HS-27A (cell line): ENCODE measurements around the gene CHD5.
"Not testable (repeated sequence)": the region's sequence is repeated elsewhere in the genome, so short reads cannot be mapped to it uniquely, and the experiment has no call there.

Experiments used
- DNase-seq: peaks from one replicate; pipeline ENCODE4 v3.0.0-alpha.2; 2012; ENCODE audit warnings: low read depth, missing footprints

The CHD5 gene

DNA sequence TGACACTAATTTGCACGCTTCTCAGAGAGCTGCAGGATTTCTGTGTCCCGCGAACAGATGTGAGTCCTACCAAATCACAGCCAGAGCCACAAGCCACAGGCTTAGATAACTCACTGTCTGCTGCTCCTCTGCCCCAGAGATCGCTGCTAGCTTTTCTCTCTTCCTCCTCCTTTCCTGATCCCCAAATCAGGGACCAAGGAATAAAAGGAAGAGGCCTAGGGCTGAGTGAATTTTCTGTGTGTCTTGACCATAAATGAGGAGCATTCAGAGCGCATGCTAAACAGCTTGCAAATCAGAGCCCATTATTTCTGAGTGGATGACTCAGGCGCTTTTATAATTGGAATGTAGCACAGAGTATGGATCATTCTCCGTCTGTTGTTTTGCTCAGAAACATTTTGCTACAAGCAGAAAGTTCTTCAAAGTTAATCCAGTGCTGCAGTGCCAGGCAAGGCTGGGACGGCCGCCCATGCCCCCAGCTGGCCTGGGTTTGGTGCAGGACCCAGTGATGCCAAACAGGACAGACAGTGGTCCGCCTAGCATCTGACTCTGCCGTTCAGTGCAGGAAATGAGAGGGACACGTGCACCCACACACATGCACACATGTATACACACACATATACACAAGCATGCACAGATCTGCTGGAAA lies 96.2 kb downstream of the CHD5 start:
- DNase-seq = no peak

DNA sequence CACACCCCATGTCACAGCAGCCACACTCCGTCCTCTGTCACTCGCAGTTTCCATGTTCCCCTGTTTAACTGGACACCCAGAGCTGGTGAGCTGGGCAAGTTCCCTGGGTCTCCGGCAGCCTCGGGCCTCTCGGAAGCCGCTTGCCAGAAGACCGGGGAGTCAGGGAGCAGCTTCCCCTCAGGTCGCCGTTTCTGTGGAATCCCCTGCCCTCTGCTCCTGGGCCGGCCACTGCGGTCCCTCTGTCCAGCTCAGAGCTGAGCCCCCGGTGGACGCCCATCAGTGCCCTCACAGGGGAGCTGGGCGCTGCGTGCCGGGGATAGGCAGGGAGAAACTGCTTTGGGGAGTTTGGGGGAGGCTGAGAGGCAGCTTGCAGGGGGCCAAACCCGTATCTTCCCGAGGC lies 96.7 kb downstream of the CHD5 start:
- no peak for DNase-seq

DNA sequence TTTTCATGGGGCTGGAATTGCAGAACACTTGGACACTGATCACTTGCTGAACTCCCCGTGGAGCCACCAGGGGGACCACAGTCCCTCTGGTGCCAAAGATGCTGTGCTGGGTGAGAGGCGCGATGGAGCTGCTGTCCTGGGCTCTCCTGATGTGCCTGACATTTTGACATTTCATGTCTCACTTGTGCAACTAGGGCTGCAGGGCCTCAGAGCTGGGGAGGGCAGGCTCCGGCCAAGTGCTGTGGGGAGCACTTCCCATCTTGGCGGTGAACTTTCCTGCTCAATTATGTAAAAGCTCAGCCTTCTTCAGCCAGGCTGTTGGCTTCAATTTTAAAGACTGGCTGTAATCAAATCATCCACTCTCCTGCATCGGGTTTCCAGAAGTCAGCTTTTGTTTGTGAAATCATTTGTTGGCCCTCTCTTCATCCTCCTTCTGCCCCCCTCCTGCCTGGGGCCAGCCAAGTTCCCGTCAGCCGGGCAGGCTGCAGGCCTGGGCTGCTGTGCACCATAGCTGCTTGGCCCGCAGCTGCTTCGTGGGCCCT lies 97.6 kb downstream of the CHD5 start:
- no peak for DNase-seq

DNA sequence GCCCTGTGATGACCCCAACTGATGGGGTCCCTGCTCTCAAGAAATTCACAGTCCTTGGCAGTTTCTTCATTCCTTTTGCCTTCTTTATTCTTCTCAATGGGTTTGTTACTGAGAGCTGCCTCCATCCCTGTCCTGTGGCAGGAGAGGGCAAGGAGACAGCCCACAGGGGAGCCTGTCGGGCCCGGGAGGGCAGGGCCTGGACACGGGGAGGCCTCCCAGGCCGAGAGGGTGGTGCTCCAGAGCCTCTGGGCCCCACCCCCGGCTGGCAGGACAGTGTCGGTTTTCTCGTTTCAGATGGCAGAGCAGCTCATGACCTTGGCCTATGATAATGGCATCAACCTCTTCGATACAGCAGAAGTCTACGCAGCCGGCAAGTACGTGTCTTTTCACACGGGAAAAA lies 98.2 kb downstream of the CHD5 start:
- no peak for DNase-seq

DNA sequence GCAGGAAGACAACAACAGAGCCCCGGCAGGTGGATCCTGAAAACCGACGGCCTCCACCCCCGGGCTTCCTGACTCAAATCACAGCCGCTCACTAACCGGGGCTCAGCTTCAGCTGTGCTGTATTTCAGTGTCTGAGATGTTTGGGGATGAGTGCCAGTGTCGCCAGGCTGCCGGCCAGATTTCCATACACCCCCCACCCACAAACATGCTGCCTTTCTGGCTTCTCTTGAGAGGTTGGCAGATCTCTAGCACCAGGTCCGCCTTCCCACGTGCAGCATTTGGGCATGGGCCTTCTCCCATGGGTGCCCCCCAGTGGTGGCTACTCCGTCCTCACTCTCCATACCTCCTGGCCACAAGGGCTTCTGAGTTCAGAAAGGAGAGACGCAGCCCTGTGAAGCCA lies 99.7 kb downstream of the CHD5 start:
- no peak for DNase-seq

DNA sequence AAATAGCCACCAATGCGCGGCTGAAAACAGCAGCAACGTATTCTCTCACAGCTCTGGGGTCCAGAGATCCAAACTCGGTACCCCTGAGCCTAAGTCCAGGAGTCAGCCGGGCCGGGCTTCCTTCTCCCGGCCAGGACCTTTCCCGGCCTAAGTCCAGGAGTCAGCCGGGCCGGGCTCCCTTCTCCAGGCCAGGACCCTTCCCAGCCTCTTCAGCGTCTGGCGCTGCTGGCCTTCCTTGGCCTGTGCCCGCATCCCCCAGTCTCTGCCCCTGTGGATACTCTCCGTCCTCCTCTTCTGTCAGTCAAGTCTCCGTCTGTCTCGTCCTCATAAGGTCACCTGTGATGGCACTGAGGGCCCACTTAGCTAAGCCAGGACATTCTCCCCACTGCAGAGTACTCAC lies 102.2 kb downstream of the CHD5 start:
- no peak for DNase-seq

DNA sequence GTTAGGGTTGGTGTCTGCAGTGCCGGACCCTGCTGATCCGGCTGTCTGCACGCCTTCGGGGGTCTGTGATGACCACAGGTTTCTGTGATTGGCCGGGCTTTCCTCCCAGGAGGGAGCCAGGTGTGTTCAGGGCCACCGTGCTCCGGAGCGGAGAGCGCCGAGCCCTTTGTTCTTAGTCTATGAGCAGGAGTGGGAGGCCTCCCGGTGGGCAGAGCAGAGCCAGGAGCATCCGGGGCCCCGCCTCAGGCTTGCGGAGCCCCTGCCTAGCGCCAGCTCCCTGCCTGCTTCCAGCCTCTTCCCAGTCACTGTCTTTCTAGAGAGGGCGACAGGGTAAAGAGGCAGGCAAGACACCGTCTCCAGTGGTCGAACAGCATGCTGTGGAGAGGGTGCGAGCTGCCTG lies 102.6 kb downstream of the CHD5 start:
- DNase-seq = no peak

DNA sequence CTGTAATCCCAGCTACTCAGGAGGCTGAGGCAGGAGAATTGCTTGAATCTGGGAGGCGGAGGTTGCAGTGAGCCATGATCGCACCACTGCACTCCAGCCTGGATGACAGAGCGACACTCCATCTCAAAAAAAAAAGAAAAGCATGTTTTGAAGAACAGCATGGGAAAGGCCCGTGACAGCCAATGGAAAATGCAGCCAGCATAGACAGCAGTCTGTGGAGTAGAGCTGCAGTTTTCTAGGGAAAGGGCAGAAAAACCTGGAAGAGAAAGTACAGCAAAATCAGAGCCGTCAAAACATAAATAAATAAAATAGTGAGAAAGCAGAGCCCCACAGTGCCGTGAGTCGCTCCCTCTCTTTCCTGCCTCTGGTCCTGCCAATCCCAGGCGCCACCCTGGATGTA lies 103.1 kb downstream of the CHD5 start:
- not testable (repeated sequence) for DNase-seq

DNA sequence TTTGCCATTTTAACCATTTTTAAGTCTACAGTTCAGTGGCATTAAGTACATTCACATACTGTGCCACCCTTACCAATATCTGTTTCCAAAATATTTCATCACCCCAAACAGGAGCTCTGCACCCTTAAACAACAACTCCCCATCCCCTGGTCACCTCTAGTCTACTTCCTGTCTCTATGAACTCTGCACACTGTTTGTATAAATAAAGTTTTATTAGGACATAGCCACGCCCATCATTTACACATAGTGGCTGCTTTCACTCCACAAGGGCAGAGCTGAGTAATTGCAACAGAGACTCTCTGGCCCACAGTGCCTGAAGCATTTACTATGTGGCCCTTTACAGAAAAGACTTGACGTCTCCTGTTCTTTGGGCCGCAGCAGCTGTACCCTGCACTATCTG lies 104.4 kb downstream of the CHD5 start:
- DNase-seq = no peak

DNA sequence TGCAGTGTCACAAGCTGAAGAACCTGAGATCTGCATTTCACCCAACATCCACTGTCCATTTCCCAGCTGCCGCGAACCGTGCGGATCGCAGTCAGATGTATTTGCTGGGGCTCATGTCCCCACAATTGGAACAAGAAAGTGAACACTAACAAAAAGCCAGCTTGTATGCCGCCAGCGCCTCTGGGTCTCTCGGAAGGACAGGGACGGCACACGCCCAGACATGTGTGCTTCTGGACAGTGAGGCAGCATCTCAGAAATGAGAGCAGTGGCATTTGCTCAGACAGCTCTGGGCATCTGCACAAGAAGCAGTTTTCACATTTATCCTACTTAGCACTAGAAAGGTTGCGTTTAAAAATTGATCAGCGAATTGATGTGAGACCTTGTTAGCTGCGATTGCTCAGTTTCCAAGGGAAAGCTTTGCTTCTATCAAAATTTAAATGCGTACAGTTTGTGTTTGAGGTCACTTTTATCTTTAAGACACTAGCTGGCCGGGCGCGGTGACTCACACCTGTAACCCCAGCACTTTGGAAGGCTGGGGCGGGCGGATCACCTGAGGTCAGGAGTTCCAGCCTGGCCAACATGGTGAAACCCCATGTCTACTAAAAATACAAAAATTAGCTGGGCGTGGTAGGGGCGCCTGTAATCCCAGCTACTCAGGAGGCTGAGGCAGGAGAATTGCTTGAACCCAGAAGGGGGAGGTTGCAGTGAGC lies 105.8 kb downstream of the CHD5 start:
- DNase-seq = no peak

DNA sequence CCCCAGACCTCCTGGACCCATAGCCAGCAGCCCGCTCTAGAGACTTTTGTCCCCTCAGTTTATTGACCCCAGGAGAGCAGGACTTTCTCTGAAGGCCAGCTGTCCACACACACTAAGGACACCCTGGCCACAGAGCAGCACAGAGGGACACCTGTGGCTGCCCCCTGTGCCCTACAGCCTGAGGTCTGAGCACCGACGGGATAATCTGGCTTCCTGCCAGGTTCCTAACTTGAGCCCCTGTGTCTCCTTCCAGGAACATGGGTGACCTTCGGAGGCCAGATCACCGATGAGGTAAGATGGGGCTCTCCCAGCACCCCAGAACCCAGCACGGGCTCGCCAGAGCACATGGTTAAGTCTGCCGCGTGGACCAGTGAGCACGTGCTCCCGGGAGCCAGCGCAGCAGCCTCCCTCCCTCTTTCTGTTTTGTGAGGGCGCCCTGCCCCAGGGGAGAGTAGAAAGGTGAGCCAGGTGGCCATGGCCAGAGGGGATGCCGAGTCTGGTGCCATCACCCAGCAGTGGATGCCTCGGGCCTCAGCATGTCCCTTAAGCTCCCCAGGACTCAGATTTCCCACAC lies 106.6 kb downstream of the CHD5 start:
- no peak for DNase-seq

DNA sequence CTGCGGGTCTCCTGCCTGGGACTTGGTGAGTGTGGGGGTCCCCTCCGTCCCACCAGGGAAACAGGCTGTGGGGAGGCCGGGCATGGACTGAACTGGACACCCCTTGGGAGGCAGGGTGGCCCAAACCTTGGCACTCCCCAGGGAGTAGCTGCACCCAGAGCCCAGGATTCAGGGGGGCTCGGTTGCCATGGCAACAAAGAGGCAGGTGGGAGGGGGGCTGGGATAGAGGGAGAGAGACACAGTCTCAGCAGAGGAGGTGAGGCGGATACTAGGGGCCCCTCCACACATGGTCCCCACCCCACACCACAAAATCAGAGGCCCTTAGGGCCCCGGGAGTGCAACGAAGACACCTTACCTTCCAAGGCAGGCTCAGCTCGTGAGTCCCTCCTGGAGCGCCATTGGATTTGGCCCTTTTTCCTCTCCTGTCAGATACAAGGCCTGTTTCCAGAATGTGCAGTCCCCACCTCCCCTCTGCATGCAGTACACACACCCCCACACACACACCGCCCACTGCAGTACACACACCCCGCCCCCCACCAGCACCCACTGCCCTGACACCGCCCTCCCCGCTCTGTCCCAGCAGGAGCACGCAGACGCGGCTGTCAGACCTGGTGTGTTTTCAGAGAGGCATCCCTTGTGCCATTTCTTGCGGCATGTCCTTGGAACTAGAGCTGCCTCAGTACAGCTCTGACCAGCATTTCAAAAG lies 107.2 kb downstream of the CHD5 start:
- DNase-seq = no peak

DNA sequence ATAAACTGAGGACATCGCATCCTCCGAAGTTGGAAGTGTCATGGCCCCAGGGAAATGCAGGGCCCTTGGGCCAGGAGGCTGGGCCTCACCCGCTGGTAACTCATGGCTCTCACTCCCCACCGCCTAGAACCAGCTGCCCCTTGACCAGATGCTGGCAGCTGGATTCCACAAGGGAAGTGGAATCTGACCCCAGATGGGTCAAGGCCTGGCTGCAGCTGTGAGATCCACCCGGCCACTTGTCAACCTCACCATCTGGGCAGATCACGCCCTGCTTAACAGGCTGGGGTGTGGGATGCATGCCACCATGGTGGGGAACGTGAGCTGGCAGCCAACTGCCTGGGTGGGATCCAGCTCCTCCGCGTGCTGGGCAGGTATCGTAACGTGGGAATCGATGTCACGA lies 108.9 kb downstream of the CHD5 start:
- no peak for DNase-seq

DNA sequence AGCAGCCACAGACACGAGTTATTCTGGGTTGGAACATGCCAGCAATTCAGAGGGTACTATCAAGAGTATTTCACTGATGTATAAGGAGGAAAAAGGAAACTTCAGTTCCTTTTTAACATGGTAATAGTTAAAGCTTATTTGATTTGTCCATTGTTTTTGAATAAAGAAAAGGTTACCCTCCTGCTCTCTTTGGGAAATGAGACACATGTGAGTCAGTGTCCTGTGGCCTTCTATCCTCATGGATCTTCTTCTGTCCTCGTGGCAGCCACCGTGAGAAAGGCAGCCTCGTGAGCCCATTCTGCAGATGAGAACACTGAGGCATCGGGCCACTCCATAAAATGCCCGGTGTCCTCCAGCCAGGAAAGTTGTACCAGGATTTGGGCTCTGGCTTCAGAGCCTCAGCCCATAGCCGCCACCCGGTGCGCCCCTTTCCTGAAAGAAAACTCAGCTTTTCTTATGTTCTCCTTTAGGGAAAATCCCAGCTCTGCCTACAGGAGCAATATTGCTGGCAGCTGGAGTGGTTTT lies 109.6 kb downstream of the CHD5 start:
- no peak for DNase-seq

DNA sequence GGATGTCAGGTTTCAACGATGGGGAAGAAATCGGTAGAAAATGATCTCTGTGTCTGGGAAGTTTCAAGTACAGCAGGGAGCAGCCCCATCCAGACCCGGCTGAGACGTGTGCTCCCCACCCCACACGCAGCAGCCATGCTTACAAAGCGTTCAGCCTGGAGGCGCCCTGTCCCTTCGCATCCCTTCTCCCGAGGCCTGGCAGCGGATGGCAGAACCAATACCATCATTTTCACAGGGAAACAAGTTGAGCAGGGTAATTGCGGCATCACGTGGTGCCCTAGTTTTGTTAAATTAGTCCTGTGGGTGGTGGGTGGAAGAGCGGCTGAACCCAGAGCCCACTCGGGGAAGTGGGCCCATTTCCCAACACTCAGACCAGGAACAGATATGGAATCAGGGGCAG lies 110.5 kb downstream of the CHD5 start:
- DNase-seq = no peak

DNA sequence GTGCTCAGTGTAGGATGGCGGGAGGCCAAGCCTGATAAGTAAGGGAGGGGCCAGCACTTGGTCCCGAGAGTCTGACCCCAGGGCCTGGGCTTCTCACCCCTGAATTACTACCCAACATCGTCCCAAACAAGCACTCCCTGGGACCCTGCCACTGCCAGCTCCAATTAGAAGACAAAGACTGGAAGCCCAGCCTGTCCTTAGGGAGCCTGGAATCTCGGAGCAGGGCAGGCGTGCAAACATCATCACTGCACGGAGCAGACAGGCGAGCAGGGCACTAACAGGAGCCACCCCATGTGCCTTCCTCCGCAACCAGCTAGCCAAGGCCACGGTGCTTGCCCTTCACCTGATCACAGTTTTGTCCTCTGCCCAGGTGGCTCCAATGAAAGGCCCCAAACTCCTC lies 111.2 kb downstream of the CHD5 start:
- DNase-seq = no peak

DNA sequence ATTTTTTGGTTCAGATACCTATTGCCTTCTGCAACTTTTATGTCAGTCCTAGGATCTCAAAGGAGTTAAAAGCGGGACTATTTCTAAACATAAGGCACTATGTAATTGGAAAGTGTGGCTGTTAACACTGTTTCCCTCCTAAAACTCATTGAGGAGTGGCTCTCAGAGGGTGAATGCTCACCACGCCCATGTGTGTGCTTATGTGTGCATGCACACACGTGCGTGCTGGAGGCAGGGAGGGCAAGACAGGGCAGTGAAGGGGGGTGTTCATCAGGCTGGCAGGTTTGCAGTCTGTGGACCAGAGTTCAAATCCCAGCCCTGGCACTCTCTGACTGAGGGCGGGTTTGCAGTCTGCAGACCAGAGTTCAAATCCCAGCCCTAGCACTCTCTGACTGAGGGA lies 112.0 kb downstream of the CHD5 start:
- DNase-seq = no peak

DNA sequence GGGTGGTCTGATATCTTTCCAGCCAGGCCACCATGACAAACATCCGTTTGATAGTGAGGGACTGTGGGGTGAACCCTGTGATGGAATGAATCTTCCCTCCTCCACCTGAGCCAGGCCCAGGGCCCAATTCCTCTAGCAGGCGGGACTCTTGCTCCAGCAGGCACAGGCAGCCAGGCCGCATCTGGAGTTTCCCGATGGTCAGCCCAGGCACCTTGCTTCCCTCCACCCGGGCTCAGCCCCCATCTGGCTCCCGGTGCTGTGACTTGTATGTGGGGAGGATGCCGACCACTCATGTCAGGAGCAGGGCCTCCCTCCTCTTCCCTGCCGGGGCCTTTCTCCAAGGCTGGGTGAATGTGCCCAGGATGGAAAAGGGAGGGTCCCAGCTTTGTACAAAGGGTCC lies 113.4 kb downstream of the CHD5 start:
- DNase-seq = no peak

DNA sequence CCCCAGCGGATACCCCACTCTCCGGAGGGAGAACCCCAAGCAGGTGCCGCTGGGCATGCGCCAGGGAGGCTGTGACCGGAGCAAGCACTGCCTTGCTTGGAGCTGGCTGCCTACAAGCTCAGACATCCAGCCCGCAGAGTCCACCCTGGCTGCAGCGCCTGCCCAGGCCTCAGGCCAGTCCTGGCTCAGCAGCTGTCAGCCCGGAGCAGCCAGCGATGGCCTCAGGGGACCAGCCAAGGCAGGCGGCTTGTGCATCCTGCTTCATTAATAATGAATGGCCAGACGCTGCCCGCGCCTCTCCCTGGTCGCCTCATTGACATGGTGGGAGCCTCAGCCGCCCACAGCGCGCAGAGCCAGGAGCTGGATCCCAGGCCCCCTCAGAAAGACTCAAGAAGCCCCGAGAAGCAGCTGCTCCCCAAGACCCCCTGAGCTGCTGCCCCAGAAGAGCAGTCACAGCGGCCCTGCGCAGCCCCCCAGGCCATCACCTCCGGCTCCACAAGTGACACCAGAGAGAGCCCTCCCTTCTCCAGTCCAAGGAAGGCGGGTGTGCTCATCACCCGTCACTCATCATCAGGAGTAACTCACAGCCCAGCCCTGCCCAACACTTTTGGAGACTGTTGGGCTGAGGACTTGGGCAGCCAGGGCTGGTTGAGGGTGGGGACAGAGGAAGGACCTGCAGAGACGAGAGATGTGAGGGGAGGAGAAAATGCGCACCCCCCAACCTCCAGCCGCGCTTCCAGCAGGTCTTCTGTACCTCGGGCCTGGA lies 114.8 kb downstream of the CHD5 start:
- no peak for DNase-seq

DNA sequence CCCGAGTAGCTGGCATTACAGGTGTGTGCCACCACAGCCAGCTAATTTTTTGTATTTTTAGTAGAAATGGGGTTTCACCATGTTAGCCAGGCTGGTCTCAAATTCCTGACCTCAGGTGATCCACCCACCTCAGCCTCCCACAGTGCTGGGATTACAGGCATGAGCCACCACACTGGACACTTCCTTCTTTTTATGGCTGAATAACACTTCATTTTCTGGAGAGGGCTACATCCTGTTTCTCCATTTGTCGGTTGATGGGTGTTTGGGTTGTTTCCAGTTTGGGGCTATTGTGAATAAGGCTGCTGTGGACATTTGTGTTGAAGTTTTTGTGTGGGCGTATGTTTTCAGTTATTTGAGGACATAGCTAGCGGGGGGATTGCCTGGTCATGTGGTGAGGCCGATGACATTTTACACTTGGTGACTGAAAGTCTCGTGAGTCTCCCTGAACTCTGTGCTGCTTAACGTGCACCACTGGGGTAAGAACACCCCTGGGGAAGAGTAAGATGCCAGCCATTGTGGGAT lies 116.5 kb downstream of the CHD5 start:
- not testable (repeated sequence) for DNase-seq

DNA sequence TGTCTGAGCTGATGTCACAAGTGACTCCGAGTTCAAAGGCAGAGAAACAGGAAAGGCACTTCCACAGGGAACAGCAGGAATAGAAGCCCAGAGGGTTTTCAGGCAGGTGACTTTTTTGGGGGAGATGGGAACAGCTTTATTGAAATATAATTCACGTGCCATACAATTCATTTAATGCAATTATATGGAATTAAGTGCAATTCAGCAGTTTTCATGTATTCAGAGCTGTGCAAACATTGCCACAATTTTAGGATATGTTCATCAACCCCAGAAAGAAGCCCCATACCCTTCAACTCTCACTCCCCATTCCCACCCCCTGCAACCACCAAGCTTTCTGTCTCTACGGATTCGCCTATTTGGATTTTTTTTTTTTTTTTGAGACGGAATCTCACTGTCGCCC lies 117.5 kb downstream of the CHD5 start:
- DNase-seq = no peak

DNA sequence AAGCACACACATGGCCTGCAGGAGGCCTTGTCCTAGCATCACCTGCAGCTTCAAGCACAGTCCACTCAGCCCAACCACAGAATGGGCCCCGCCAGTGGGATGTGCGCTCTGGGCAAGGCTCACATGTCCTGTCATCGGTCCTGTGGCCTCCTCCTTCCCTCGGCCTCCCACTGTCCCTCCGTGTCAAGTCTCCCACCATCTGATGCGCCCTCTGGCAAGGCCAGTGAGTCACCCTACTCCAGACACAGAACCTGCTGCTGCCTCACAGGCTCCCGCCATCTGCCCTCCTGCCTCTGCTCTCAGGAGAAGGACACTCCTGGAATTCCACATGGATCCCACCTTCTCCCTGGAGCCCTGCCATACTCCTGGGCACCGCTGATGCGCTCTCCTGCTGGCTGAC lies 120.3 kb downstream of the CHD5 start:
- DNase-seq = no peak
